ES-I3 (cell line): ENCODE results near the gene CAD.
"Not testable (repeated sequence)": the region's sequence is repeated elsewhere in the genome, so short reads cannot be mapped to it uniquely, and the experiment has no call there.

ENCODE experiments used
- H3K36me3 ChIP-seq: 2 replicates; pipeline ENCODE4 v1.6.1; 2013; ENCODE audit warnings: mild to moderate bottlenecking, low read length, control low read depth, moderate library complexity; ENCODE audit not compliant: insufficient read depth
- H3K4me1 ChIP-seq: 2 replicates; pipeline ENCODE4 v1.6.1; 2013; ENCODE audit warnings: mild to moderate bottlenecking, control low read depth, low read length; ENCODE audit not compliant: insufficient read depth
- H3K9ac ChIP-seq: 2 replicates; pipeline ENCODE4 v1.6.1; 2013; ENCODE audit warnings: low read depth, mild to moderate bottlenecking, low read length, moderate library complexity
- H3K9me3 ChIP-seq: 2 replicates; pipeline ENCODE4 v1.6.1; 2013; ENCODE audit warnings: mild to moderate bottlenecking, low read length, moderate library complexity; ENCODE audit not compliant: control insufficient read depth, insufficient read depth

CAD gene

DNA sequence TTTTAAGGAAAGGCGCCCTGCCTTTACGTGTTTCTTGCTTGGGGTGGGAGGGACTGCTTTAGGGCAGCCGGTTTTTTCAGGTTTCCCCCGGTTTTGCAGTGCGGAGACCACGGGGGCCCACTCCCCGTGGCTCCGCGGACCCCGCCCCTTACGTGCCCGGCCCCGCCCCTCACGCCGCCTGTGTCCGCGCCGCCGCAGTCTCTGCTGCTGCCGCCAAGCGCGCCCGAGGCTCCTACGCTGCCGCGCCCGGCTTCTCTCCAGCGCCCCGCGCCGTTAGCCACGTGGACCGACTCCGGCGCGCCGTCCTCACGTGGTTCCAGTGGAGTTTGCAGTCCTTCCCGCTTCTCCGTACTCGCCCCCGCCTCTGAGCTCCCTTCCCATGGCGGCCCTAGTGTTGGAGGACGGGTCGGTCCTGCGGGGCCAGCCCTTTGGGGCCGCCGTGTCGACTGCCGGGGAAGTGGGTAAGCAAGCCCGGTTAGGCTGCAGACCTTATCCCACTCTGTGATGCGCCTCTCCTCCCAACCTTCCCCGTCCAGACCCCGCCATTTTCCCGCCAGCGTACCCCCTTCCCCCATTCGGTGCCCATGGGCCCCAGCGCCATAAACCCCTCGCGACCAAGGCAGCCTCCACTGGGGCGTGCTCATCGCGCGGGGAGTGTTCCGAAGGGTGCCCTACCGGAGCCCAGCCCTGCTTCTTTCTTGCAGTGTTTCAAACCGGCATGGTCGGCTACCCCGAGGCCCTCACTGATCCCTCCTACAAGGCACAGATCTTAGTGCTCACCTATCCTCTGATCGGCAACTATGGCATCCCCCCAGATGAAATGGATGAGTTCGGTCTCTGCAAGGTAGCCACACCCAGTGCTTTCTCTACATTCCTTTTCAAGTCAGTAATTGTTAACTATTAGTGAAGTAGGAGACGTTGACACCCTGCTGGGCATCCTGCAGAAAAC, at the start of gene CAD:
Gene CAD (plus strand): TSS at position 197 of the 949 bp plus-strand sequence. CDS start 183 bp downstream, at position 380.
- Histone ChIP-seq H3K36me3 (peaks cover 28% of the 10 kb centered on the region), H3K9ac (peak within 1 kb of the TSS; percentile 98), H3K4me1 (peaks cover 7% of the 10 kb centered on the region; the same call in 1 of the 2 replicates), H3K9me3 (no peaks in the 10 kb centered on the region)

DNA sequence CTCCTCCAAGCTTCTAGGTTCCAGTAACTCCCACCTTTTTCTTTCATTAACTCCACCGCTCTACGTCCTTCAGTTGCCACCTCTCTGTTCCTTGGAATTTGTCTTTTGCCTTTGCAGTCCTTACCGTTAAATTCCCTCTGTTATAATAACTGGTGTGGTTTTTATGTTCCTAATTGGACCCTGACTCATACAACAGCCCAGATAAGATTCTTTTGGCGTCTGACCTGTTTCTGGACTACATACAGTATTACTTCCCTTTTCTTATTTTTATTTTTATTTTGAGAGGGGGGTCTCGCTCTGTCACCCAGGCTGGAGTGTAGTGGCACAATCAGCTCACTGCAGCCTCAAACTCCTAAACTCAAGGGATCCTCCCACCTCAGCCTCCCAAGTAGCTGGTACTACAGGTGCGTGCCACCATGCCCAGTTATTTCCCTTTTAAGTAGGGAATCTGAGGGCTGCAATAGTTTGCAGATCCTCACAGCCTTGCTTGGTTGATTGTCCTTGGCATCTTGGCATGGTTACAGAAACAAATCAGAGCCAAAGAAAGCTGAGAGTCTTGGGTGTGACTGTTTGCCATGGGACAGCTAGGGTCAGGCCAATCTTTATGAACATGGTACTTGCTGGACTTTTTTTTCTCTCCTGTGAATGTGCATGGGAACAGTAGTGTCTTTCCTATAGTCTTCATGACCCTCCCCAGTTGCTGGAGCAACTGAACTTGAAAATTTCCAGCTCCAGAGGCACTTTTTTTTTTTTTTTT, 46.4 kb upstream of the CAD start:
- H3K9ac ChIP-seq: peak overlapping the region; percentile 52; the same call in 1 of the 2 replicates
- H3K4me1 ChIP-seq: no peaks in the 10 kb centered on the region
- H3K9me3 ChIP-seq: no peaks in the 10 kb centered on the region
- H3K36me3 ChIP-seq: no peaks in the 10 kb centered on the region

DNA sequence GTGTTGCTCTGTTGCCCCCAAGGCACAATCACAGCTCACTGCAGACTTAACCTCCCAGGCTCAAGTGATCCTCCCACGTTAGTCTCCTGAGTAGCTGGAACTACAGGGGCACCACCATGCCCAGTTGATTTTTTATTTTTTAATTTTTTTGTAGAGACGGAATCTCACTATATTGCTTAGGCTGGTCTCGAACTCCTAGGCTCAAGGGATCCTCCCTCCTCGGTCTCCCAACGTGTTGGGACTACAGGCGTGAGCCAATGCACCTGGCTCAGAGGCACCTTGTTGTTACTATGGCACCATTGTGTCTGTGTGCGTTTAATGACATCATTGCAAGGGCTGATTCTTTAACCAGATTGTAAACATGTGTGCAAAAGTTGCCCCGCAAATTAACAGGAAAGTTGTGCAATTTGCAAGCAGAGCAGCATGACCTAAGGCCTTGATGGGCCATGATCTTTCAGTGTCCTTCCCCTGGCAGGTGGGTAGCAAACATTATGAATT, 45.8 kb upstream of the CAD start:
- H3K9ac ChIP-seq: no peak overlapping the region
- H3K4me1 ChIP-seq: no peaks in the 10 kb centered on the region
- no peaks in the 10 kb centered on the region for H3K36me3 ChIP-seq
- no peaks in the 10 kb centered on the region for H3K9me3 ChIP-seq

DNA sequence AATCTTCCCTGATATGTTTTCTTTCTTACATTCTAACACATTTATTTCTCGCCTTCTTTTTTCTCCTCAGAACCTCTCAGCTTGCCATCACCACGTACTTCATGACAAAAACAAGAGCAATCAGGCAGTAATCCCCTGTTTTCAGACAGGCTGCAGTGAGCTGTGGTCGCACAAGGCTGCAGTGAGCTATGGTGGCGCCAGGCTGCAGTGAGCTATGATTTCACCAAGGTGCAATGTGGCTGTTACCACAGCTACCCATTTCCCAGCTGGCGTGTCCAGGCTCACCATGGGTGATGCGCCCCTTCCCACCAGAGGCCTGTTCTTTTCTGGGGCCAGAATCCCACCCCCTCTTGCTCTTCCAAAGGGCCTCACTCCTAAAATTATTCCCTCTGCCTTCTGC, 42.5 kb upstream of the CAD start:
- Histone ChIP-seq H3K36me3 (no peaks in the 10 kb centered on the region), H3K9ac (no peak overlapping the region), H3K4me1 (no peaks in the 10 kb centered on the region), H3K9me3 (no peaks in the 10 kb centered on the region)

DNA sequence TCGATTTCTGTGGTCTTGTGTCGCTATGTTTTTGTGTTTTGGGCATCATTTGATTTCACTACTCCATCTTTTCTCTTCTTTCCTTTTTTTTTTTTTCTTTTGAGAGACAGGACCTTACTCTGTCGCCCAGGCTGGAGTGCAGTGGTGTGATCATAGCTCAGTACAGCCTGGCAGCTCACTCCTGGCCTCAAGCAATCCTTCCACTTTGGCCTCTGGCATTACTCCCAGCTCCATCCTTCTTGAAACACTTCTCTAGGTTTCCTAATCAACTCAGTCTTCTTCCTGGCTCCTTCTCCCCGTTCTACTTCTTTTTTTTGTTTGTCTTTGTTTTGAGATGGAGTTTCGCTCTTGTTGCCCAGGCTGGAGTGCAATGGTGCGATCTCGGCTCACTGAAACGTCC, 41.8 kb upstream of the CAD start:
- no peaks in the 10 kb centered on the region for H3K4me1 ChIP-seq
- H3K9me3 ChIP-seq: no peaks in the 10 kb centered on the region
- H3K36me3 ChIP-seq: no peaks in the 10 kb centered on the region
- no peak overlapping the region for H3K9ac ChIP-seq

DNA sequence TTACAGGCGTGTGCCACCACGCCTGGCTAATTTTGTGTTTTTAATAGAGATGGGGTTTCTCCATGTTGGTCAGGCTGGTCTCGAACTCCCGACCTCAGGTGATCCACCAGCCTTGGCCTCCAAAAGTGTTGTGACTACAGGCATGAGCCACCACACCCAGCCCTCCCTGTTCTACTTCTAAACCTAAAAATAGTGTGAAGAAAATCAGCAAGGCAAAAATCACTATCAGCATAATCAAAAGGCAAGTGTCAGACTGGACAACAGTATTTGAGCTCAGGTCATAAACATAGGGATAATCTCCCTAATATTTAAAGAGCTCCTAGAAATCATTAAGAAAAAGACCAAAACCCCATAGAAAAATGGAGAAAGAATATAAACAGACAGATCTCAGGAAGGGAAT, 41.4 kb upstream of the CAD start:
- not testable (repeated sequence) for H3K9me3 ChIP-seq, H3K4me1 ChIP-seq, H3K9ac ChIP-seq, H3K36me3 ChIP-seq

DNA sequence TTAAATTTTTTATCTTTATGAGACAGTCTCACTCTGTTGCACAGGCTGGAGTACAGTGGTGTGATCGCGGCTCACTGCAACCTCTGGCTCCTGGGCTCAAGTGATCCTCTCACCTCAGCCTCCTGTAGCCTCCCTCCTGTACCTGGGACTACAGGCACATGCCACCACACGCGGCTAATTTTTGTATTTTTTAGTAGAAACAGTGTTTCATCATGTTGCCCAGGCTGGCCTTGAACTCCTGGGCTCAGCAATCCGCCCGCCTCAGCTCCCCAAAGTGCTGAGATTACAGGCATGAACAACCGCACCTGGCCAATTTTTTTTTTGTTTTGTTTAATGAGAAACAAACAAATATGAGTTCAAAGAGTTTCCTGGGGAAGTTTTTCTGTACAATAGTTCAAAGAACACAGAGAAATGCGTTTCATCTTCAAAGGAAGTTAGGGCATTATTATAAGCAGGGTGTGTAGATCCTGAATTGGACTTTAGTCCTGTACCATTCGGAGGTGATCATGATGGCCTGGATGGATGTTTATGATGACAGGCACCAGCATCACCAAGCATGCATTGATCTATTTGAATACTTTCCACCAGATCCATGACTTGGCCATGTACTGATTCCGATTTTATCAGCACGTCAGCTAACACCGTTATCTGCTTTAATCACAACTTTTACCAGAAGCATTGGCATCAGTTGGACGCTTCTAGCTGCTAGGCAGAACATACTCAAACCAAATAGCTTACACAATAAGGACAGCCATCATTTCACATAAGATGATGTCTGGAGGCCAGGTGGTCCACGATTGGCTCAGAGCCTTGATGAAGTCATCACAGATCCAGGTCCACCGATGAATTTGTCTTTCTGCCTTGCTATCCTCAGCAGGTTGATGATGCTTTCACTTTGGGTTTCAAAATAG, 39.5 kb upstream of the CAD start:
- H3K36me3 ChIP-seq: no peaks in the 10 kb centered on the region
- H3K9me3 ChIP-seq: no peaks in the 10 kb centered on the region
- H3K9ac ChIP-seq: no peak overlapping the region
- H3K4me1 ChIP-seq: no peaks in the 10 kb centered on the region

DNA sequence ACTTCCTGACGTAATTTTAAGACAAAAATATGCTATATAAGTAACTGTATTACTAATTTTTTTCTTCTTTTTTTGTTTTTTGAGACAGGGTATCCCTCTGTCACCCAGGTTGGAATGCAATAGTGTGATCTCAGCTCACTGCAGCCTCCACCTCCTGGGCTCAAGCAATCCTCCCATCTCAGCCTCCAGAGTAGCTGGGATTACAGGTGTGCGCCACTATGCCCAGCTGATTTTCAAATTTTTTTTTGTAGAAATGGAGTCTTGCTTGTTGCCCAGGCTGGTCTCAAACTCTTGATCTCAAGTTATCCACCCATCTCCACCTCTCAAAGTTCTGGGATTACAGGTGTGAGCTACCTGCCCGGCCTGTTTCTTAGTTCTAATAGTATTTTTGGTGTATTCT, 38.7 kb upstream of the CAD start:
- H3K4me1 ChIP-seq: no peaks in the 10 kb centered on the region
- H3K9me3 ChIP-seq: no peaks in the 10 kb centered on the region
- H3K9ac ChIP-seq: no peak overlapping the region
- H3K36me3 ChIP-seq: no peaks in the 10 kb centered on the region

DNA sequence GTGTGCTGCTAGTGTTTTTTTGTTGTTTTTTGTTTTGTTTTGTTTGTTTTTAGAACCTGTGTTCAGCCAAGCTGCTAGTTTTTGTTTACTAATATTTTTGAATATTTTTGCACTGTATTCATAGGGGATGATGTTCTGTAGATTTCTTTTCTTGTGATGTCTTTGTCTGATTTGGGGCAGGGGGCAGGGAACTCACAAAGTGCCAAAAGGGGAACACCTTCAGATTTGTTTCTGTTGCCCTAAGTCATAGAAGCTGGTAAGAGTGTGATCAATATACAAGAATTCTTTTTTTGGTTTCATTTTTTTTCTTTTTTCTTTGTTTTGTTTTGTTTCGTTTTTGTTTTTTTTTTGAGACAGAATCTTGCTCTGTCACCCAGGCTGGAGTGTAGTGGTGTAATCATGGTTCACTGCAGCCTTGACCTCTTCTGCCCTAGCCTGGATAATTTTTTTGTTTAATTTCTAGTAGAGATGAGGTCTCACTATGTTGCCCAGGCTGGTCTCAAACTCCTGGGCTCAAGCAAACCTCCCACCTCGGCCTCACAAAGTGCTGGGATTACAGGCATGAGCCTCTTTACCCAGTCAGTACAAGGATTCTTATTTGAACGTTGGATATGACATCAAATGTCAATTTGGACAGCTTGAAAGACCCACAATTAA, 37.7 kb upstream of the CAD start:
- no peaks in the 10 kb centered on the region for H3K4me1 ChIP-seq
- no peak overlapping the region for H3K9ac ChIP-seq
- no peaks in the 10 kb centered on the region for H3K9me3 ChIP-seq
- H3K36me3 ChIP-seq: no peaks in the 10 kb centered on the region

DNA sequence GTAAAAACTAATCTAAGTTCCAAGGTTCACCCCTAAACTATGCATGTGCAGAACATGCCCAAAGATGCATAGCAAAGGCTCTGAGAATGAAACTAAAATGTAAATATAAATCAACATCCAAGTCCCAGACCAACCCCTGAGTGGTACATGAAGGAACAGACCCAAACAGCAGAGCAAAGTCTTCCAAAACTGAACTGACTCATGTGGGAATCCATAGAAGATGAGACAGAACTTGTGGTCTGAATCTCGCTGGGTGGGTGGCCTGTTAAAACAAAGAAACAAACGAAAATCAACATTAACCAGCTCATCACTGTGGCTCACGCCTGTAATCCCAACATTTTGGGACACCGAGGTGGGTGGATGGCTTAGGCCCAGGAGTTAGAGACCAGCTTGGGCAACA, 34.8 kb upstream of the CAD start:
- no peaks in the 10 kb centered on the region for H3K36me3 ChIP-seq
- H3K9ac ChIP-seq: no peak overlapping the region
- no peaks in the 10 kb centered on the region for H3K4me1 ChIP-seq

DNA sequence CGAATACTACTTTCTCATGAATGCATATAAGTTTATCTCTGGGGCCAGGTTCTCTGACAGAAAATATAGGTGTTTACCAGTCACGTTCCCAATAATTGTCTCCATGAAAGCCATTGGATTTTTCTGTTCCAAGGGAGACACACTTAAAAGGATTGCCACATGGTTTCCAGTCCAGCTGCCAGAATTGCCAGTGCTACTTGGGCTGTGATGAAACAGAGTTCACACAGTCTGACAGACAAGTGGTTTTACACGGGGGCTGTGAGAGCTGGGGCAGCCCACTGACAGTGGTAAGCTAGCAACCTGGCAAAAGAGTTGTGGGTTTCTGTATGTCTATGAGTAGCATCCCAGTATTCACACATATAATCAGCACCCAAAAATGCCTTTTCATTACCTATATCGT, 33.1 kb upstream of the CAD start:
- Histone ChIP-seq H3K4me1 (no peaks in the 10 kb centered on the region), H3K9me3 (no peaks in the 10 kb centered on the region), H3K9ac (no peak overlapping the region), H3K36me3 (no peaks in the 10 kb centered on the region)

More for the DNA sequence above, 34.8 kb upstream of the CAD start:
- H3K9me3 ChIP-seq: no peaks in the 10 kb centered on the region

DNA sequence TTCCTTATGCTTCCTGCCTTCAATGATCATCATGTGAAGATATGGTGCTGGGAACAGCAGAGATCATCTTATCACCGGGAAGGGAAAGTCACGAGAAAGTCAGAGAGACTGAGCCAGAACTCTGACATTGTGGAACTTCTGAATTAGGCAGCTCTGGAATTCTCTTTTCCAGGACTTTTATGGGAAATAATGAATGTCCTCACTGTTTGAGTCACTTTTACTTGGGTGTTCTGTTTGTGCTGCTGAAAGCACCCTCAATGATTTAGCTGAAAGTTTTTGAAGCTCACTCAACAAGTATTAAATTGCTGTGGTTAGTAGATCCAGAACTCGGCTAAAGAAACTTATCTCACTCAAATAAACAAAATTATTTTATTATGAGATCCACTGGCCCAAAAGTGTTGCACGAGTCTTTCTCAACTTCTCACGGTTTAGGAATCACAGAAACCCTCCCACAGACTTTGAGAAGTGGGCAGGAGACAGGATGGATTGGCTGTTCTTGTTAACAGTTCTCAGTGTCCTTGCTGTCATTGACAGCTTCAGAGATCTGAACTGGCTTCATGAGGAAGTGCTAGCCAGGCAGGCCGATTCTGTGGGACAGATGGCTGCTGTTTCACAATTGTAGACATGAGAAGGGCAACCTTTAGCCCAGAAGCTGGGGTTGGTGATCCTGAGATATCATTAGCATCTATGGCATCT, 31.7 kb upstream of the CAD start:
- H3K4me1 ChIP-seq: no peaks in the 10 kb centered on the region
- H3K9ac ChIP-seq: no peak overlapping the region

DNA sequence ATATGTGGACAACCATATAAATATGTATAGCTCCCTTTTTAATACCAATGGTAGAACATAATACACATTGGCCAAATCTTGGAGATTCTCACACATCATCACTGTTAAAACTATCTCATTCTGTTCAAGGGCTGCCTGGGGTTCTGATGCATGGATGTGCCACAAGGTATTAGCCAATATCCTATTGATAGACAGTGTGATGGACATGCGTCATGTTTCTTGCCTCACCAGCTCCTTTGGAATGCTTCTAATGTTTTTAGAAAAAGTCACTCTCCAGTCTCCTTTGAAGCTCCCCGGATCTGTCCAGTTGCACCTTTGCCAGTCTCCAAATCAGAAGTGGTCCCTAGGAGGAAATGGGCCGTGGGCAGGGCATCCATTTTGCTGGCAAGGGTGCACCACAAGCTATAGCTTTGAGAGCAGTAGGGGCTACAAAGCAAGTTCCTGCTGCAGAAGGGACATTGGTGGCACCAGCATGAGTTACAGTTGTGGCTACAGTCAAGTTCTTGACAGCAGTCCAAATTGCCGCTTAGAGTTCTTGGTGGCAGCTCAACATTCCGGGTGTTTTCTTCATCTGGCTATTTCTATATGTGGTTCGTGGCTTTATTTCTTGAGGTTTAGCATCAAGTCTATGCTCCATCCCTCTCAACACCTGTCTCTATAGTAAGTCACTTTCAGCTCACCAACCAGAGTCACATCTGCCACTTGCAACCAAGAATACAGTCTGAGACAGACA, 30.4 kb upstream of the CAD start:
- Histone ChIP-seq H3K4me1 (no peaks in the 10 kb centered on the region), H3K9ac (no peak overlapping the region), H3K9me3 (no peaks in the 10 kb centered on the region), H3K36me3 (no peaks in the 10 kb centered on the region)

More for the DNA sequence above, 31.7 kb upstream of the CAD start:
- no peaks in the 10 kb centered on the region for H3K9me3 ChIP-seq
- H3K36me3 ChIP-seq: no peaks in the 10 kb centered on the region
